Smooth muscle cell (in vitro differentiated cells): ENCODE data around the gene CRYBG3. TPM values are rescaled to one million over a fixed set of nuclear protein-coding genes. Genes with fewer than 3 reads are reported as not detected.

ENCODE experiments used
- DNase-seq: peaks from one replicate; lab custom pipeline; 2025; ENCODE audit not compliant: unreplicated experiment; lab: John Stamatoyannopoulos, UW
- H2AFZ ChIP-seq: fragments of 200-600 bp; sonication (generic); 2 replicates; pipeline ENCODE4 v1.6.0; 2016; ENCODE audit warnings: antibody characterized with exemption, low read depth, mild to moderate bottlenecking
- H3F3A ChIP-seq: fragments of 200-600 bp; sonication (generic); 2 replicates; pipeline ENCODE4 v1.6.0; 2017; ENCODE audit warnings: antibody characterized with exemption, low read depth
- H3K27ac ChIP-seq: fragments of 200-600 bp; sonication (generic); 2 replicates; pipeline ENCODE4 v1.5.1; 2016; ENCODE audit warnings: low read depth, mild to moderate bottlenecking
- H3K27me3 ChIP-seq: fragments of 200-600 bp; sonication (generic); 2 replicates; pipeline ENCODE4 v1.6.1; 2016; ENCODE audit warnings: low read depth, mild to moderate bottlenecking
- H3K36me3 ChIP-seq: fragments of 200-600 bp; sonication (generic); 2 replicates; pipeline ENCODE4 v1.5.1; 2016; ENCODE audit warnings: low read depth
- H3K4me1 ChIP-seq: fragments of 200-600 bp; sonication (generic); 2 replicates; pipeline ENCODE4 v1.5.1; 2016; ENCODE audit warnings: low read depth
- H3K4me2 ChIP-seq: fragments of 200-600 bp; sonication (generic); 2 replicates; pipeline ENCODE4 v1.6.0; 2016; ENCODE audit warnings: mild to moderate bottlenecking
- H3K4me3 ChIP-seq: fragments of 200-600 bp; sonication (generic); 2 replicates; pipeline ENCODE4 v1.5.1; 2016; ENCODE audit warnings: mild to moderate bottlenecking
- H3K79me2 ChIP-seq: fragments of 200-600 bp; sonication (generic); 2 replicates; pipeline ENCODE4 v1.6.0; 2016; ENCODE audit warnings: low read depth, mild to moderate bottlenecking
- H3K9ac ChIP-seq: fragments of 200-600 bp; sonication (generic); 2 replicates; pipeline ENCODE4 v1.6.0; 2016; ENCODE audit warnings: low read depth
- H3K9me3 ChIP-seq: fragments of 200-600 bp; sonication (generic); replicated peaks from 2 replicates; pipeline ENCODE4 v1.5.1; 2016; ENCODE audit warnings: low read depth
- H4K20me1 ChIP-seq: fragments of 200-600 bp; sonication (generic); 2 replicates; pipeline ENCODE4 v1.6.0; 2016; ENCODE audit warnings: low read depth
- CTCF ChIP-seq: fragments of 200-600 bp; sonication (generic); IDR thresholded peaks from 2 replicates; pipeline ENCODE4 v1.5.1; 2017; ENCODE audit warnings: borderline replicate concordance, mild to moderate bottlenecking, antibody characterized with exemption; ENCODE audit not compliant: insufficient read depth, poor library complexity, severe bottlenecking
- WGBS: methylation state at CpG from one replicate; pipeline ENCODE4 v1.1.7; 2016; ENCODE audit warnings: low lambda C conversion rate; 5-methylcytosine and 5-hydroxymethylcytosine counted together
- polyA plus RNA-seq: library from polyadenylated mRNA; unstranded; fragments of >200 nt; fragmentation: Nextera tagmentation; extraction: Ambion mirVana; gene quantifications from 2 replicates; pipeline ENCODE4 v1.2.1, GENCODE V29; 2016
- total RNA-seq: library from RNA; depleted of rRNA; stranded (reverse); fragments of >200 nt; gene quantifications from 2 replicates; pipeline ENCODE4 v1.2.3, GENCODE V29; 2014

The CRYBG3 gene
- total RNA-seq (14.2 and 17.0 TPM in 2 replicates), polyA plus RNA-seq (1.5 and 1.9 TPM in 2 replicates)

- peaks cover 7% of the 10 kb centered on the region for H3K4me1 ChIP-seq
- peak; percentile 29 for TF ChIP-seq CTCF
- H3K9me3 ChIP-seq, result no peaks in the 10 kb centered on the region
- peaks cover 9% of the 10 kb centered on the region for H3K79me2 ChIP-seq
- peaks cover 13% of the 10 kb centered on the region for H3K27me3 ChIP-seq
- WGBS, result 3% methylated on average over 54 of the region's 66 CpGs
- peak within 1 kb of the TSS; percentile 56 for H3K27ac ChIP-seq
- H3F3A ChIP-seq, result no peaks in the 10 kb centered on the region
- H3K36me3 ChIP-seq, result no peaks in the 10 kb centered on the region
- H4K20me1 ChIP-seq, result peaks cover 29% of the 10 kb centered on the region
- H3K9ac ChIP-seq, result peak within 1 kb of the TSS; percentile 77
- H2AFZ ChIP-seq, result peak within 1 kb of the TSS; percentile 100
- DNase-seq, result peak; percentile 67
- H3K4me2 ChIP-seq, result peak within 1 kb of the TSS; percentile 98
- peak within 1 kb of the TSS; percentile 98 for H3K4me3 ChIP-seq
Observed at GRCh38 chr3:97821774-97822358, at the start of gene CRYBG3. Gene CRYBG3 (plus strand): TSS chr3:97822011. CDS start chr3:97822207, 196 bp downstream.

- no peak overlapping the region for H3K27ac ChIP-seq
- no peaks in the 10 kb centered on the region for H3K4me1 ChIP-seq
- H3F3A ChIP-seq, result no peaks in the 10 kb centered on the region
- no peaks in the 10 kb centered on the region for H3K27me3 ChIP-seq
- DNase-seq, result no peak
- H4K20me1 ChIP-seq, result no peaks in the 10 kb centered on the region
- no peak overlapping the region for H3K4me3 ChIP-seq
- WGBS, result 92% methylated on average over 3 of the region's 3 CpGs
- H3K4me2 ChIP-seq, result no peak overlapping the region
- no peaks in the 10 kb centered on the region for H3K9me3 ChIP-seq
- no peak overlapping the region for H3K9ac ChIP-seq
- no peak overlapping the region for H2AFZ ChIP-seq
- H3K36me3 ChIP-seq, result no peaks in the 10 kb centered on the region
- TF ChIP-seq CTCF, result no peak
- peaks cover 3% of the 10 kb centered on the region for H3K79me2 ChIP-seq
Observed at GRCh38 chr3:97772926-97773325, 48.9 kb upstream of the CRYBG3 start.

- Histone ChIP-seq H3K9ac (no peak overlapping the region), H3K27ac (no peak overlapping the region)
Observed at GRCh38 chr3:97778152-97778551, 43.7 kb upstream of the CRYBG3 start.

More at GRCh38 chr3:97778152-97778551, 43.7 kb upstream of the CRYBG3 start:
- Histone ChIP-seq H3K27me3 (no peaks in the 10 kb centered on the region), H3K79me2 (peaks cover 3% of the 10 kb centered on the region), H3K4me3 (no peak overlapping the region), H3F3A (no peaks in the 10 kb centered on the region), H3K4me1 (no peaks in the 10 kb centered on the region), H3K9me3 (no peaks in the 10 kb centered on the region), H4K20me1 (no peaks in the 10 kb centered on the region), H3K4me2 (no peak overlapping the region), H3K36me3 (no peaks in the 10 kb centered on the region), H2AFZ (no peak overlapping the region)
- TF ChIP-seq CTCF, result no peak
- DNase-seq, result no peak
